ENCODE measurements around the gene TREML4.

- TF ChIP-seq CTCF (IDR thresholded peaks at IDR 0.05; ENCODE audit: poor library complexity, severe bottlenecking) (no peak), EP300 (conservative IDR thresholded peaks at IDR 0.05; ENCODE audit: poor library complexity, severe bottlenecking) (no peak), EZH2 (IDR thresholded peaks at IDR 0.05; ENCODE audit: borderline replicate concordance, insufficient read depth, low read length, poor library complexity, severe bottlenecking) (no peak), RAD21 (conservative IDR thresholded peaks at IDR 0.05) (no peak), SMC3 (conservative IDR thresholded peaks at IDR 0.05; ENCODE audit: poor library complexity) (no peak), TAF1 (IDR thresholded peaks at IDR 0.05; ENCODE audit: low read depth) (no peak), MXI1 (conservative IDR thresholded peaks at IDR 0.05; ENCODE audit: poor library complexity, severe bottlenecking) (no peak), POLR2AphosphoS5 (IDR thresholded peaks at IDR 0.05) (no peak), REST (IDR thresholded peaks at IDR 0.05; ENCODE audit: borderline replicate concordance) (no peak)
These were observed 3.1 kb downstream of the TREML4 start for GRCh38 chr6:41231246-41231645.
